Measurements from ENCODE around the gene GRAMD1A.

DNA sequence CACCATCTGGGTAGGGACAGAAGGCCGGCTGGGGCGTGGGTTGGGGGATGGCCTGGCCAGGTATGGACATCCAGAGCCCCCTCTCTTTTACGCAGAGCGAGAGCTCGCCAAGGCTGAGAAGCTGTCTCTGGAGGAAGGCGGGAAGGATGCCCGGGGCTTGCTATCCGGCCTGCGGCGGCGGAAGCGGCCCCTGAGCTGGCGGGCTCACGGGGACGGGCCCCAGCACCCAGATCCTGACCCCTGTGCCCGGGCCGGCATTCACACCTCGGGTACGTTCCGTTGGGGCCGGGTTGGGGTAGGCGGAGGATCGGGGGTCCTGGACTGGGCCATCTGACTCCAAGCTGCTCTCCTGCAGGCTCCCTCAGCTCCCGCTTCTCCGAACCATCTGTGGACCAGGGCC lies 21.5 kb downstream of the GRAMD1A start:
- TF ChIP-seq, protein P1, sequence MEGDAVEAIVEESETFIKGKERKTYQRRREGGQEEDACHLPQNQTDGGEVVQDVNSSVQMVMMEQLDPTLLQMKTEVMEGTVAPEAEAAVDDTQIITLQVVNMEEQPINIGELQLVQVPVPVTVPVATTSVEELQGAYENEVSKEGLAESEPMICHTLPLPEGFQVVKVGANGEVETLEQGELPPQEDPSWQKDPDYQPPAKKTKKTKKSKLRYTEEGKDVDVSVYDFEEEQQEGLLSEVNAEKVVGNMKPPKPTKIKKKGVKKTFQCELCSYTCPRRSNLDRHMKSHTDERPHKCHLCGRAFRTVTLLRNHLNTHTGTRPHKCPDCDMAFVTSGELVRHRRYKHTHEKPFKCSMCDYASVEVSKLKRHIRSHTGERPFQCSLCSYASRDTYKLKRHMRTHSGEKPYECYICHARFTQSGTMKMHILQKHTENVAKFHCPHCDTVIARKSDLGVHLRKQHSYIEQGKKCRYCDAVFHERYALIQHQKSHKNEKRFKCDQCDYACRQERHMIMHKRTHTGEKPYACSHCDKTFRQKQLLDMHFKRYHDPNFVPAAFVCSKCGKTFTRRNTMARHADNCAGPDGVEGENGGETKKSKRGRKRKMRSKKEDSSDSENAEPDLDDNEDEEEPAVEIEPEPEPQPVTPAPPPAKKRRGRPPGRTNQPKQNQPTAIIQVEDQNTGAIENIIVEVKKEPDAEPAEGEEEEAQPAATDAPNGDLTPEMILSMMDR (IDR thresholded peaks at IDR 0.05), result no peak
- no peak for TF ChIP-seq POLR2A (IDR thresholded peaks at IDR 0.05)

All from transverse colon (tissue), 3 donors.